HepG2 (cell line): ENCODE measurements around the gene USP7. TPM values are rescaled to one million over a fixed set of nuclear protein-coding genes. Genes with fewer than 3 reads are reported as not detected.
A peak's percentile ranks its signal among the peaks of the same experiment; 100 is the strongest.

Experiments used
- ARNTL ChIP-seq: sonication (generic); formaldehyde crosslinking; IDR thresholded peaks from 2 replicates; pipeline ENCODE4 v1.4.0; 2020; ENCODE audit warnings: mild to moderate bottlenecking, missing genetic modification reagents
- BCL6 ChIP-seq: IDR thresholded peaks from 2 replicates; pipeline ENCODE4 v1.6.1; 2016; ENCODE audit warnings: missing genetic modification reagents, missing compliant biosample characterization
- ESRRA ChIP-seq: sonication (generic); formaldehyde crosslinking; IDR thresholded peaks from 2 replicates; pipeline ENCODE4 v1.5.1; 2020; ENCODE audit warnings: mild to moderate bottlenecking, low read depth, missing genetic modification reagents
- IRF1 ChIP-seq: sonication (generic); formaldehyde crosslinking; IDR thresholded peaks from 2 replicates; pipeline ENCODE4 v1.4.0; 2020; ENCODE audit warnings: low read depth, mild to moderate bottlenecking, missing genetic modification reagents
- KAT7 ChIP-seq: IDR thresholded peaks from 2 replicates; pipeline ENCODE4 v1.6.1; 2018; ENCODE audit warnings: borderline replicate concordance, missing compliant biosample characterization
- MEF2D ChIP-seq: sonication (generic); formaldehyde crosslinking; IDR thresholded peaks from 2 replicates; pipeline ENCODE4 v1.5.1; 2020; ENCODE audit warnings: mild to moderate bottlenecking, missing genetic modification reagents
- MTA1 ChIP-seq: sonication (generic); formaldehyde crosslinking; IDR thresholded peaks from 2 replicates; pipeline ENCODE4 v1.4.0; 2020; ENCODE audit warnings: missing genetic modification reagents, mild to moderate bottlenecking, borderline replicate concordance
- NCOA2 ChIP-seq: sonication (generic); formaldehyde crosslinking; IDR thresholded peaks from 2 replicates; pipeline ENCODE4 v1.8.0; 2022; ENCODE audit warnings: inconsistent platforms
- PBX3 ChIP-seq: sonication (generic); formaldehyde crosslinking; IDR thresholded peaks from 2 replicates; pipeline ENCODE4 v1.8.1; 2023; ENCODE audit warnings: missing genetic modification reagents, inconsistent platforms, borderline replicate concordance
- RARG ChIP-seq: sonication (generic); formaldehyde crosslinking; IDR thresholded peaks from 2 replicates; pipeline ENCODE4 v1.4.0; 2020; ENCODE audit warnings: low read depth, mild to moderate bottlenecking, missing genetic modification reagents
- RERE ChIP-seq: IDR thresholded peaks from 2 replicates; pipeline ENCODE4 v1.6.1; 2016; ENCODE audit warnings: low read depth, missing genetic modification reagents, missing compliant biosample characterization
- RFXAP ChIP-seq: sonication (generic); formaldehyde crosslinking; IDR thresholded peaks from 2 replicates; pipeline ENCODE4 v1.4.0; 2020; ENCODE audit warnings: missing genetic modification reagents, borderline replicate concordance
- ZBTB39 ChIP-seq: sonication (generic); formaldehyde crosslinking; IDR thresholded peaks from 2 replicates; pipeline ENCODE4 v1.5.0; 2020; ENCODE audit warnings: missing genetic modification reagents
- ZNF512B ChIP-seq: sonication (generic); formaldehyde crosslinking; IDR thresholded peaks from 2 replicates; pipeline ENCODE4 v1.5.1; 2020; ENCODE audit warnings: missing genetic modification reagents, mild to moderate bottlenecking, borderline replicate concordance
- ZNF530 ChIP-seq: sonication (generic); formaldehyde crosslinking; IDR thresholded peaks from 2 replicates; pipeline ENCODE4 v1.5.0; 2020; ENCODE audit warnings: low read depth, mild to moderate bottlenecking, missing genetic modification reagents
- ZNF629 ChIP-seq: sonication (generic); formaldehyde crosslinking; conservative IDR thresholded peaks from 2 replicates; pipeline ENCODE4 v1.5.0; 2020; ENCODE audit warnings: missing genetic modification reagents
- polyA plus RNA-seq, 8 experiments: library from polyadenylated mRNA; depleted of rRNA in 3 of 8; stranded (reverse) in 7 of 8; unstranded in 1 of 8; fragments of >200 nt; fragmentation: Illumina TruSeq in 4 of 8; extraction: Trizol in 4 of 8; gene quantifications; 2 replicates each; pipeline versions ENCODE4 v1.2.1 to v1.2.3, GENCODE V29; 2011 to 2016; ENCODE audit warnings: low read depth in 4 of 8, missing spikeins in 1 of 8, mixed read lengths in 1 of 8; ENCODE audit not compliant: insufficient read depth in 1 of 8
- total RNA-seq, 5 experiments: library from RNA; depleted of rRNA; stranded (reverse); fragments of >200 nt; fragmentation: Illumina TruSeq; extraction: Trizol; gene quantifications; 2 replicates each; pipeline ENCODE4 v1.2.3, GENCODE V29; 2016; ENCODE audit warnings: low read depth in 1 of 5

USP7 gene
- total and polyA plus RNA-seq, 2 of the 13 experiments (the other 11 are each of a cell fraction or from before 2014, with no cell fraction given) = 52.5 to 173 TPM

- no peak for TF ChIP-seq RERE (CRISPR knock-in tag)
- no peak for TF ChIP-seq ZNF512B
- peak; percentile 98 for TF ChIP-seq ZNF629 (CRISPR knock-in tag)
- no peak for TF ChIP-seq ZBTB39 (CRISPR knock-in tag)
- TF ChIP-seq IRF1 (CRISPR knock-in tag) = no peak
- peak; percentile 93 for TF ChIP-seq BCL6 (CRISPR knock-in tag)
- no peak for TF ChIP-seq PBX3 (CRISPR knock-in tag)
- TF ChIP-seq ESRRA = no peak
- TF ChIP-seq KAT7 = no peak; the same call in 1 of the 2 replicates
- no peak for TF ChIP-seq RARG (CRISPR knock-in tag)
- no peak for TF ChIP-seq ZNF530 (CRISPR knock-in tag)
- no peak for TF ChIP-seq RFXAP
- 0 out of 2 replicates have a peak, but pooled peaks have one; percentile 20 for TF ChIP-seq NCOA2
- peak; percentile 80; the same call in 1 of the 2 replicates for TF ChIP-seq MTA1 (CRISPR knock-in tag)
- TF ChIP-seq MEF2D = no peak
- 0 out of 2 replicates have a peak, but pooled peaks have one; percentile 5 for TF ChIP-seq ARNTL (CRISPR knock-in tag)
Observed at GRCh38 chr16:8861563-8862308, 102.0 kb downstream of the USP7 start (continued).
